Fibroblast of pulmonary artery (primary cell): ENCODE data around the gene CCDC170.

Source experiments
- DNase-seq: peaks from one replicate; pipeline ENCODE4 v3.0.0-alpha.2; 2010; ENCODE audit warnings: low read depth
- H3K4me3 ChIP-seq: replicated peaks from 2 replicates; pipeline ENCODE4 v1.5.1; 2011; ENCODE audit warnings: low read depth, mild to moderate bottlenecking, control low read depth, low read length, moderate library complexity
- TF ChIP-seq, protein P1 (sequence below): IDR thresholded peaks from 2 replicates; pipeline ENCODE4 v1.5.1; 2011; ENCODE audit warnings: mild to moderate bottlenecking, control low read depth, low read length, inconsistent platforms; ENCODE audit errors: missing control alignments

The CCDC170 gene

DNA sequence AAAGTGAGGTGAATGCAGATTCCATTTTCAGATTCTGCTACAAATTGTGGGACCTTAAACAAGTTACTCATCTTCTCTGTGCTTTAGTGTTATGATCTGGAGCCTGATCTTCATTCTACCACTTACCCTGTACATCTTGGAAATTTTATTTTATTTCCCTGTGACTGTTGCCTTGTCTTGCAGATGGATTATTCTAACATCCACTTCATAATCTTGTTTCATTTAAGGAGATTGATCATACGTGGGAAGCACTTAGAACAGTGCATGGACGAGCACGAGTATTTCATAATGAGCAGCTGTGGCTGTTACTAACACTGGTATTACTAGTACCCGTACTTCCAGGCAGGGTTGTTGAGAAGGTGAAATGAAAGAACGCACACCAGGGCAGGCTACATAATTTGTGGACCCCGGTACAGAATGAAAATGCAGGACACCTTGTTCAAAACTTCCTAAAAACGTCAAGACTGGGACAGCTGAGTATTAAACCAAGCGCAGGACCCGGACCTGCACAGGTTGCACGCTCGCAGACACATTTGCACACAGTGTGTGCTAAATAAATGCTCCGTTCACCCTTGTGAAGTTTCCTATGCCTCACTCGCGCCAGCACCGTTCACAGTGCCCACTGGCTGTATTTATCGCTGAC is 535 bp upstream of the CCDC170 start:
- DNase-seq, result no peak
- H3K4me3 ChIP-seq, result peak overlapping the region; percentile 60
- TF ChIP-seq, protein P1, sequence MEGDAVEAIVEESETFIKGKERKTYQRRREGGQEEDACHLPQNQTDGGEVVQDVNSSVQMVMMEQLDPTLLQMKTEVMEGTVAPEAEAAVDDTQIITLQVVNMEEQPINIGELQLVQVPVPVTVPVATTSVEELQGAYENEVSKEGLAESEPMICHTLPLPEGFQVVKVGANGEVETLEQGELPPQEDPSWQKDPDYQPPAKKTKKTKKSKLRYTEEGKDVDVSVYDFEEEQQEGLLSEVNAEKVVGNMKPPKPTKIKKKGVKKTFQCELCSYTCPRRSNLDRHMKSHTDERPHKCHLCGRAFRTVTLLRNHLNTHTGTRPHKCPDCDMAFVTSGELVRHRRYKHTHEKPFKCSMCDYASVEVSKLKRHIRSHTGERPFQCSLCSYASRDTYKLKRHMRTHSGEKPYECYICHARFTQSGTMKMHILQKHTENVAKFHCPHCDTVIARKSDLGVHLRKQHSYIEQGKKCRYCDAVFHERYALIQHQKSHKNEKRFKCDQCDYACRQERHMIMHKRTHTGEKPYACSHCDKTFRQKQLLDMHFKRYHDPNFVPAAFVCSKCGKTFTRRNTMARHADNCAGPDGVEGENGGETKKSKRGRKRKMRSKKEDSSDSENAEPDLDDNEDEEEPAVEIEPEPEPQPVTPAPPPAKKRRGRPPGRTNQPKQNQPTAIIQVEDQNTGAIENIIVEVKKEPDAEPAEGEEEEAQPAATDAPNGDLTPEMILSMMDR, result no peak

DNA sequence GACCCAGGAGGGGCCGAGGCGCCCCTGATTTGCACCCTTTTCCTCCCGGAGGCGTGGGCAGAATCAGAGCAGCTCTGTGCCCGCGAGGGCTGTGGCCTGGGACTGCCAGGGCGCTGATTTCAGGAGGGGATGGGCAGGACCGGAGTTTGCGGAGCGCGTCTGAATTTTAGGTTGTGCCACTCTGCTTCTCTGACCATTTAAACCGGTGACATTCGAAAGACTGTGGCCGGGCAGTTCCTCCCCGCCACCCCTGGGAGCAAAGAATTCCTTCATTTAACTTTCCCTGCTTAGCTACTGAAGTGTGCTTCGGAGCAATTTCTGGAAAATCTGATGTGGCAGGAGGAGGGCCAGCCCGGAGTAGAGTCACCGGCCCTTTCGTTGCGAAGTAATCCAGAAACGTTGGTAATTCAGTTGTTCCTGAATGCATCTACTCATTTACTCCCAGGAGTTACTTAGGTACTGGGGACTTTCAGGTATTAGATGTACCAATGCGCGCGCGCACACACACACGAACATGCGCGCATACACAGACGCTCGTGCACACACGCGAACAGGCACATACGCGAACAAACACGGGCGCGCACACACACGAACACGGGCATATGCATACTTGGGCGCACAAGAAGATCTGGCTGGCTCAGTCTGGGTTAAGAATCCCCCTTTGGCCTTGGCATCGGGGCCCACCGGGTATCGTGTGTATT is 568 bp downstream of the CCDC170 start:
- DNase-seq, result no peak
- TF ChIP-seq, protein P1, result no peak
- peak overlapping the region; percentile 60 for H3K4me3 ChIP-seq

DNA sequence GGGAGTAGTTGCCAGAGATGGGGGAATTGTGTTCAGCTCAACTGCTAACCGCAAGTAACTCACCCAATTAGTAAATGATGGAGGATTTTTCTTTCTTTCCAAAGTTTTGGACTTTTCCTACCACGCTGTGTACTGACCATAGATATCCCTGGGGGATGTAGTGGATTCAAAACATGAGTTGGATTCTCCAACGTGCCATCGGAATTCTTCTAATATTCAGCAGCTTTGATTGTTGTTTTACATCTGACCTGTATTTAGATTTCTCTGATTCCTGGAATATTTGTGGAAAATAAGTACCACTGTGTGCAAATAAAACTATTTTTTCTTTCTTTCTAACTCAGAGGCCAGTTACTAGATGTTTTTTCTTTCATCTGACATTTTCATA is 1.1 kb downstream of the CCDC170 start:
- TF ChIP-seq, protein P1, result no peak
- H3K4me3 ChIP-seq, result peak overlapping the region; percentile 60

DNA sequence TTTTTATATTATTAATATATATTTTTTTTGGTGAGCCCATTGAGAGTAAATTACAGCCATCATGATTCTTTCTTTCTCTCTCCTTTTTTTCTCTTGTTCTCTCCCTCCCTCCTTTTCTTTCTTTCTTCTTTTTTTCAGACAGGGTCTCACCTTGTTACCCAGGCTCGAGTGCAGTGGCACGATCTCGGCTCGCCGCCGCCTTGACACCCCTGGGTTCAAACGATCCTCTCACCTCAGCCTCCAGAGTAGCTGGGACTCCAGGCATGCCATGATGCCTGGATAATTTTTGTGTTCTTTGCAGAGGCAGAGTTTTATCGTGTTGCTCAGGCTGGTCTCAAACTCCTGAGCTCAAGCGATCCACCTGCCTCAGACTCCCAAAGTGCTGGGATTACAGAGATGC is 1.6 kb downstream of the CCDC170 start:
- H3K4me3 ChIP-seq, result no peak overlapping the region
- no peak for DNase-seq
- TF ChIP-seq, protein P1, result no peak

More for the DNA sequence above, 1.1 kb downstream of the CCDC170 start:
- DNase-seq, result no peak

DNA sequence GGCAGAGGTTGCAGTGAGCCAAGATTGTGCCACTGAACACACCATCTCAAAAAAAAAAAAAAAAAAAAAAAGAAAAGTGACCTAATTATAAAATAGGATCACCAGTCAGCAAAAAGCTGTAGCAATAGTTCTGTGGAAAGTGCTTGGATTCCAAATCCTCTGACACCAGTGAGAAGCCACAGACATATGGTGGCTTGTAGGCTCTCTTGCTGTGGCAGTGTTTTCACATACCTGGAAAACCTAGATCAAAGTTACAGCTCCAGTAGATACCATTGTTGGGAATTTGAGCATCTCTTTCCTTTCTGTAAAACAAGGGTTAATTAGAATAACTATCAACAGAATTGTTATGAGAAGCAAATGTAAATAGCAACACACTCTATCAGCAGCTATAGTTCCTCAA is 4.1 kb downstream of the CCDC170 start:
- H3K4me3 ChIP-seq, result no peak overlapping the region
- TF ChIP-seq, protein P1, result no peak
- DNase-seq, result no peak

DNA sequence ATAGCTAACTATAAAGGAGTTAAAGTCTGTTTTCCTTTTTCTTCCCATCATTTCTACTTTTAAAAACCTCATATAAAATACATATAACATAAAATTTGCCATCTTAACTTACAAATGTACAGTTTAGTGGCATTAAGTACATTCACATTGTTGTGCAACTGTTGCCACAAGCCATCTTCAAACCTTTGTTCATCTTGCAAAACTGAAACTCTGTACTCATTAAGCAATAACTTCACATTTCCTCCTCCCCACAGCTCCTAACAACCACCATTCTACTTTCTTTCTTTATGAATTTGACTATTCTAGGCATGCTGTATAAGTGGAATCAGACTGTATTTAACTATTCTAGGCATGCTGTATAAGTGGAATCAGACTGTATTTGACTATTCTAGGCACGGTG is 4.5 kb downstream of the CCDC170 start:
- H3K4me3 ChIP-seq, result no peak overlapping the region
- TF ChIP-seq, protein P1, result no peak
- peak; percentile 56 for DNase-seq

DNA sequence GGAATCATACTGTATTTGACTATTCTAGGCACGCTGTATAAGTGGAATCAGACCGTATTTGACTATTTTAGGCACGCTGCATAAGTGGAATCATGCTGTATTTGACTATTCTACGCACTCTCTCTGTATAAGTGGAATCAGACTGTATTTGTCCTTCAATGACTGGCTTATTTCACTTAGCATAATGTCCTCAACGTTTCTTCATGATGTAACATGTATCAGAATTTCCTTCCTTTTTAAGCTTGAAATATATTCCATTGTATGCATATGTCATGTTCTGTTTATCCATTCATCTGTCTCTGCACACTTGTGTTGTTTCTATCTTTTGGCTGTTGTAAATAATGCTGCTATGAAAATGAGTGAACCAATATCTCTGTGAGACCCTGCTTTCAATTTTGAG is 5.7 kb downstream of the CCDC170 start:
- no peak for DNase-seq
- TF ChIP-seq, protein P1, result no peak
- H3K4me3 ChIP-seq, result no peak overlapping the region
